Astrocyte of the spinal cord (primary cell): Measurements from ENCODE around the gene MARCHF4.

Experiments
- DNase-seq: peaks from one replicate; pipeline ENCODE4 v3.0.0; 2011; ENCODE audit warnings: low read depth, low spot score
- H3K4me3 ChIP-seq: 2 replicates; pipeline ENCODE4 v1.5.1; 2011; ENCODE audit warnings: low read depth, mild to moderate bottlenecking, low read length, moderate library complexity
- CTCF ChIP-seq: IDR thresholded peaks from 2 replicates; pipeline ENCODE4 v1.5.1; 2012; ENCODE audit warnings: low read depth, mild to moderate bottlenecking, low read length, inconsistent platforms
- in situ Hi-C: cut with HindIII; loops from 2 replicates; pipeline ENCODE4 v1.10.0; 2017; ENCODE audit warnings: low sequenced_read_pairs

The MARCHF4 gene

DNA sequence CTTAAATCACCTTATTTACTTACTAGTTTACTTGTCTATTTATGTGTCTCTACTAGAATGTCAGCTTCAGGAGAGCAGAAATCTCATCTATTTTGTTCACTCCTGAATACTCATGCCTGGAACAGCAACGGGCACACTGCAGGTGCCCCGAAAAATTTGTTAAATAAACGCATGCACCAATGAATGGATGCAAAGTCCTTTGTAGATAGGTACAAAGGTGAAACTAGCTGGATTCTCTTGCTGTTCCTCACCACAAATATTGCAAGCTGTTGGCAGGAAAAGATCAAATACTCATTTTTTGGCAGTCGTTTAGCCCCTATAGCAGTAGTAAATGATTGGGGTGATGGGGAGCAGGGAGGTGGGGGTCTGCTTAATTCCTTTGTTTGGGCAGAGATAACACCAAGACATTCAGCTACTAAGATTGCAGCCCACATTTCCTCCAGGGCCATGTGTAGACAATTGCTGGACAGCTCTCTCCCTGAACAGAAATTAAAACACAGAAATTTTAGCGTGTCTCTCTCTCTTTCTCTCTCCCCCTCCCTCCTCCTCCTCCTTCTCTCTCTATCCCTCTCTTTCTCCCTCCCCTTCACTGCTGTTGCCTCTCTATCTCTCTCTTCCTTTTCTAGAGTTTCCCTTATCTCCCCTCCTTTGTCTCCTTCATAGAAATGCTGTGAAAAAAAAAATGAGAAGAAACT is 5.4 kb downstream of the MARCHF4 start:
- DNase-seq: peak; percentile 17
- in situ Hi-C loops: no loop called here
- H3K4me3 ChIP-seq: no peak overlapping the region
- no peak for TF ChIP-seq CTCF

GRCh38 chr2:216365518-216365917 is 6.8 kb downstream of the MARCHF4 start:
- in situ Hi-C loops: no loop called here
- no peak for DNase-seq
- H3K4me3 ChIP-seq: no peak overlapping the region
- TF ChIP-seq CTCF: no peak

DNA sequence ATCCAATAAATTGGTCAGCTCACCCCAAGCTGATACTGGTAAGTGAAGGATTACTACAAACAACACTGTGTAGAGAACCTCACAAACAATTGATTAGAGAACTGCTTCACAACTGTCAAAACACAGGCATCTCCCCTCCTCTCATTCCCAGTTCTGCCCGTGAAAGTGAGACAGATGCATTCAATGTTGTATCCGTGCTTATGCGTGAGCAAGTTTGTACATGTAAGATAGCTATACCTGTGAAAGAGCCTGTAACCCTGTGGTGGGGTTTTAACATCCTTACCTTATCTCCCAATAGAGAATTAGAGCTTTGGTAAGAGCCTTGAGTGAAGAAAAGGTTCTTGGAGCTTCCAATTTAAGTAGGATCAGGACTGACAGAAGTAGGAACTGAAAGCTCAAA is 9.1 kb downstream of the MARCHF4 start:
- no peak for TF ChIP-seq CTCF
- in situ Hi-C loops: no loop called here
- no peak overlapping the region for H3K4me3 ChIP-seq
- no peak for DNase-seq

DNA sequence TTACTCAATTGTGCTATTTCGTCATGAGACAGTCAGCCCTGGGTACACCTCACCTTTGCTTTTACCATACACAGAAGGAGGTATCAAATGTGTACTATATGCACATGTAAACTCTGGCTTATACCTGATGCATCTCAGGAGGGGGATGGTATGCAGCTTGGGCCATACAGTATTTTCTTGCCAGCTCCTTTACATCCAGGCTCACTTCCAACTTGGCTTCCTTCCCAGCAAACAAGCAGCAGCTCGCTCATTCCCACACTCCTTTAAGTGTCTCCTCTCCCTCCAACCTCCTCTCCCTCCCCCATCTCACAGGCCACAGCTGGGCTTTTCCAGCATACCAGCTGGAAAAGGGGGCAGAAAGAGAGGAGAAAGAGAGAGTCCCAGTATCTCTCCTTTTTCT is 9.6 kb downstream of the MARCHF4 start:
- TF ChIP-seq CTCF: no peak

GRCh38 chr2:216355711-216356110 is 16.6 kb downstream of the MARCHF4 start:
- in situ Hi-C loops: no loop called here
- H3K4me3 ChIP-seq: no peak overlapping the region
- no peak for TF ChIP-seq CTCF
- no peak for DNase-seq

More for the DNA sequence above, 9.6 kb downstream of the MARCHF4 start:
- no peak overlapping the region for H3K4me3 ChIP-seq
- in situ Hi-C loops: no loop called here
- DNase-seq: peak; percentile 71

- no peak for DNase-seq
- H3K4me3 ChIP-seq: no peak overlapping the region
- in situ Hi-C loops: no loop called here
- TF ChIP-seq CTCF: no peak
Measured at GRCh38 chr2:216354306-216354705, 18.0 kb downstream of the MARCHF4 start.
